NCI-H1694 (cell line): ENCODE measurements around the gene CELF1.

ENCODE experiments used
- DNase-seq: peaks from one replicate; lab custom pipeline; 2025; lab: John Stamatoyannopoulos, UW

Gene CELF1

DNA sequence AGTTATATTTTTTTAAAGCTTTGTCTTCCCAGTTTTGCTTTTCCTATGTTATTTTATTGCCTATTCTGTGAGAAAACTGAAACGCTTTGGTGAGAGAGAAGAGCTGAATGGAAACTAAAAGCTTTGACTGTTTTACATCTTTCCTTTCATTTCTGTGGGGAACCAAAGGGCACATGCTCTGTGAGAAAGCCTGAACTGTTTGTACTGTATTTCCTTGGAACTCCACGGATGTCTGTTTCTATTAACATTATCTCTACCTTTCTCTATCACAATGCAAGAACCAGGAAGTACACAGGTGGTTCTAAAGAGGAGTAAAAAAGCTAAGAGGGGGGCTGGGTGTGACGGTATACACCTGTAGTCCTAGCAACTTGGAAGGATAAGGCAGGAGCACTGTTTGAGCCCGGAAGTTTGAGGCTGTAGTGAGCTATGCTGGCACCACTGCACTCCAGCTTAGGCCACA, 43.8 kb downstream of the CELF1 start:
- no peak for DNase-seq

GRCh38 chr11:47508240-47508957, 44.5 kb downstream of the CELF1 start:
- no peak for DNase-seq

DNA sequence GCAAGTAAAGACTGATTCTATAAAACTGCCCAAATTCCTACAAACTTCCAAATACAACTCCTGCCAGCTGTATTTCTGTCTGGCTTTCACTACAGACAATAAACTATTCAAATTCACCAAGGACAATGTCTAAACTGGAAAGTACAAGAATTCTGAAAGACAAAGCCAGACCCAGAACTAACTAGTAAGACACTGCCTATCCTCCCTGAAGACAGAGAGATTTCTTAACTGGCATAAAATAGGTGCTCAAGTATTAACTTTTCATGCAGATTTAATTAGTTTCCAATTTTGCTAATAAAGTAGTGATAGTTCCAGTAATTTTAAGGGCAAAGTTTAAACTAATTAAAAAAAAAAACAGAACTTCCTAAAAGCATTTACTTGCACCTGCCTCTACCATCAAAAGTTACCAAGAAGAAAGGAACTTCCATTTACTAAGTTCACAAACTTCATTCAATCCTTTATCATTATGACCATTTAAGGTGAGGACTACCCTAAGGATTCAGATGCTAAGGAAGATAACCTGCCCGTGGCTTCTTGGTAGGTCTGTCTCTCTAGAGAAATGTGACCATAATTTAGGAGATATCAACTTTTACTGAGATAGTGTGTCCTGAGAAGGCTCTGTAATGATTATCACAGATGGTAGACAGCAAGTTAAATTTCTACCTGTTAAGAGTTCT, 45.2 kb downstream of the CELF1 start:
- no peak for DNase-seq

DNA sequence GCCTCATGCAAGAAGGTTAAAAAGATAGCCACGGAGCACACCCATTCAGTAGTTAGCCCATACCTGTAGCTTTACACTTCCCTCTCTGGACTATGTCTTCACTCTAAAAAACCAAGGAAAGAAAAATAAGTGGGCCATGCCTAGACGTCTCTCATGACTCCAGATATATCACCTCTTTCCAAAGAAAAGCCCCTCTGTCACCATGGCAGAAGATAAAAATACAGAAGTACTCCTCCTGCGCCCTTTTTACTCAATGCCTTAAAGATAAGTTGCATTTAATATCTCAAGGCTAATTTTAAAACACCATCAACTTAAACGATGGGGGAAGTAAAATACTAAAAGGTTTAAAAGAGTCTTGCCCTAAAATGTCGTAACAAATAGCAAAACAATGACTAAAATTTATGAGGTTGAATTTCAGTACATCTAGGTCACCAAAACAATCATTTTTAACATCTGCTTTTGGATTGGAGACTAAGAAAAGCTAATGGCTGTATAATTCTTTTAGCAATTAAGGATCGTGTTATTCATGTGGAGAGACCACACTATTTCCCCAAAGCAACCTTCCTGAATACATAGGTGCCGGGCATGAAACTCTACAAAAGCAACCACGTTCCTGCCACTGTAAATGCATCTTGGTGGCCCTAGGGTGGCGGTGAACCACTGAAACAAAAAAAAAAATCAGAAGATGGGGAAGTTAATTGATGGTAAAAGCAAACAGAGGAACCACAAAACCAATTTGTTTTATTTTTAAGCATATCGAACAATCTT, 46.0 kb downstream of the CELF1 start:
- DNase-seq: no peak

GRCh38 chr11:47506373-47506772, 46.6 kb downstream of the CELF1 start:
- DNase-seq: no peak

DNA sequence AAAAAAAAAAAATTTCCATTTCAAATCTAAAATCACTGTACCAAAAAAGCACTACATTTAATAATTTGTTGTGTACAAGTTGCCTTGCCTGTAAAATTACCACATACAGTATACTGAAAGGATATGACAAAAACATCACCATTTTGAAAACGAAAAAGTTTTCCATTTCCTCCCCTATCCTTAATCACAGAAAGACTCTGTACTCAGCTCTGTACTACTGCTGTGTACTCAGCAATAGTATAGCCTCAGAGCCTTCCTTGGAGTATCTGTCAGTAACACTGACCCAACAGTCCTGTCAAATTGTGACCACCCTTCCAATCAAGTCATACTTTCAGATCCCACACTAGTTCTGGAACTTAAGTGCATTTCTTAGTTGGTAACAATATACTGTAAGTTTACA, 48.0 kb downstream of the CELF1 start:
- DNase-seq: no peak

- DNase-seq: no peak
Measured at GRCh38 chr11:47503227-47503626, 49.7 kb downstream of the CELF1 start.

GRCh38 chr11:47502767-47503166, 50.2 kb downstream of the CELF1 start:
- DNase-seq: no peak

DNA sequence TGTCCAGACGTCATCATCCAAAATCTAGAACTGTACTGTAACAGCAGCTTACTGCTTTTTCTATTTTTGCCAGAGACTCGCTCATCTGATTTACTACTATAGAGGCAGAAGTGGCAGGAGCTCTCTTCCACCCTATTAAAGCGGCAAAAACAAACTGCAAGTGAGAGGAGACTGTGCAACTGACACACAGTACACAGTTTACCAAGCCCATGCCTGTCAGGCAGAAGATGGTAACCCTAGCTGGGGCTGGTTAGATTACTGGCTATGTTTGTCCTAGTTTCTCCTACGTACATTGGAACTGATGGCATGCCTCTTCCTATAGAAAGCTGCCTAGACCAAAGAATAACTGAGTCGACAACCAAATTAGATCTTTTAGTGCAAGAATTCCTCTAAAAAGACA, 51.8 kb downstream of the CELF1 start:
- no peak for DNase-seq

- DNase-seq: no peak
Measured at GRCh38 chr11:47500121-47500520, 52.8 kb downstream of the CELF1 start.

GRCh38 chr11:47499614-47500013, 53.3 kb downstream of the CELF1 start:
- no peak for DNase-seq

GRCh38 chr11:47499161-47499560, 53.8 kb downstream of the CELF1 start:
- no peak for DNase-seq

GRCh38 chr11:47498584-47499152, 54.3 kb downstream of the CELF1 start:
- no peak for DNase-seq

DNA sequence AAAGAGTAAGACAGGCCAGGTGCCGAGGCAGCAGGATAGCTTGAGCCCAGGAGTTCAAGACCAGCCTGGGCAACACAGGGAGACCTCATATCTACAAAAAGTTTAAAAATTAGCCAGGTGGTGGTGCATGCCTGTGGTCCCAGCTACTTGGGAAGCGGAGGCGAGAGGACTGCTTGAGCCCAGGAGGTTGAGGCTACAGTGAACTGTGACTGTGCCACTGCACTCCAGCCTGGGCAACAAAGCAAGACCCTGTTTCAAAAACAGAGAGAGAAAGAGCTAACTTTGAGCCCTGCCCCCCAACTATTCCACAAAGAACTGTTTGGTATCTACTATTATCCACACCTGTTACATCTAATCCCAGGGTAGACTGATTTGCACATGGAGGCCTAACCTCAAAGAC, 54.8 kb downstream of the CELF1 start:
- no peak for DNase-seq

- DNase-seq: no peak
Measured at GRCh38 chr11:47496808-47497207, 56.1 kb downstream of the CELF1 start.

- no peak for DNase-seq
Measured at GRCh38 chr11:47495856-47496217, 57.1 kb downstream of the CELF1 start.

DNA sequence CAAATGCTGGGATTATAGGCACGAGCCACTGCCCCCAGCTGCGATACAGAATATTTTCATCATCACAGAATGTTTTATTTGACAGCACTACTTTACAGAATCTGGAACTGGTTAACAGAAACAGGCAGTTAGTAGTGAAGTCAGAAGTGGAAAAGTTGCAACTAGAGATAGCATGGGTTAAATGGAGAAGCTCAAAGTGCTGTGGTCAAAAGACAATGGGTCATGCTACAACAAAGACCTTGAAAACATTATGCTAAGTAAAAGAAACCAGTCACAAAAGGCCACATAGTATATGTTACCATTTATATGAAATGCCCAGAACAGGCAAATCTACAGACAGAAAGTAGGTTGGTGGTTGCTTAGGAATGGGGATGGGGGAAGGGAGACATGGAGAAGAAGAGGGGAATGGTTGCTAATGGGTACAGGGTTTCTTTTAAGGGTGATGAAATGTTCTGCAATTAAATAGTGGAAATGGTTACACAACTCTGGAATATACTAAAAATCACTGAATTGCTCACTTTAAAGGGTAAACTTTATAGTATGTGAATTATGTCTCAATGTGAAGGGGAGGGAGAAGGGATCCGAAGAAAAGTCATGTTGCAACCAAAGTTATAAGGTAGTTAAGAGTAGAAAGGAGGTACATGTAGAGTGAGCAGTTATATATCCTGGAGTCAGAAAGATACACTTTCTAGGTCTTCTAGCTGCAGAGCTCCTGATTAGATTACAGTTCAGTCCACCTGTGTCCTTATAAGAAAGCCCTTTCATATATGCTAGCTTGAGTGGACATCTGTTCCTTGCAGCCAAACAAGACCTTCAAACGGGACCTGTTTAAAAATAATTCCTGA, 57.7 kb downstream of the CELF1 start:
- DNase-seq: no peak

DNA sequence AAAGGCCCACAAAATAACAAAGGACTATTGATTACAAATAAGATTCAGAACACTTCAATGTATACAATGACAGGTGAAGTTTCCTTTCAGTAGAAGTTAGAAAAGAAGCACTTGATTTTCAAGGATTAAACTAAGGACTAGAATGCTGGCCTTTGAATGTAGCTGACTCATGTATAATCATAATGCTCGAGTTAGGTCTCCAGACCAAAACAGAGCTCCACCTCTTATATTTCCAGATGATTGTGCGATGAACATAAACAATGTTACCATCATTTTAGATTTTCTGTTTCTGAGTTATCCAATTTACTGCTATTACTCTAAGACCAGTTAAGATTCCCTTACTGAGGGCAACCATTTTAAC, 63.6 kb downstream of the CELF1 start:
- DNase-seq: no peak

DNA sequence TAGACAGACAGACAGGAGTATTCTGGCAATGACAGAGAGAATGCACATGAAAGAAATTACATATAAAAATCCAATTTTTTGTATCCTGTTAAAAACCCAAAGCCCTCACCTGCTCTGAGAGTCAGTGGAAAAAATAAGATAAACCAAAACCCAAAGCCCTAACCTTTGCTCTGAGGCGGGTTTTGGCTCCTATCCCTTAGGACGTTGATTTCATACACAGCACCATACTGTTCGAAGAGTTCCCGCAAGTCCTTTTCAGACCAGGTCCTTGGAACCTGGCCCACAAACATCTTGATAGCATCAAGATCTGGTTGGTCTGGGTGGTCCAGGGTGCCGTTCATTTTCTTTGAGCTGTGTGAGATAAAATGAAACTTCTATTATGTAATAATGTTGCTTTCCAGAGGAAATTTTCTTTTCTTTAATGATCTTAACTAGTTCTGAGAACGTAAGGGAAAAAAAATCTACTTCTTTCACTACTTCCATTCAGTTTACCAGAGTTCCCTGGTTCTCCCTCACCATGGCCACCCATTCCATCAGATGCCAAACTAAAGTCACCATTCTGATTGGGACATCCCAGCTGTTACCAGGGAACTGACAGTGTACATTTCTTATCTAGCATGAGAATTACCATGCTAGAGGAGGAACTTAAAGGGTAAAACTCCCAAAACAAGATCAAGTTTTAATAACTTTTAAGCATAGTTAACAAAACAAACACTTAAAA, 64.1 kb downstream of the CELF1 start:
- no peak for DNase-seq

DNA sequence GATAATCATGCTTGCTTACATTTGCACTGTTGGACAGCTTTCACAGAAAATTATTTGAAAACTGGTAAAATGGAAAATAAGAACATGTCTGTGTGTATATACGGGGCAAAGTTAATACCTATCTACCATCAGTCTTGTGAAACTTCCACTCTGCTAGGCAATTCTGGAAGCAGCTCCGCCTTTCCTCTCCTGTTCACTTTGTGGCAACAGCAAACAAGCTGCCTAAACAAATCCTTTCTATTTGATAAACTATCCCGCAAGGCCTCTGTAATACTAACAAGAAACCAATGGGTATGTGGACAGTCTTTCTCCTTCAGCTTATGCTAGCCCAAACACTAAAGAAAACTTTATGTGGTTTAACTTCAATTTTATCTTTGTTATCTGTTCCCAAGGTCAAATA, 64.8 kb downstream of the CELF1 start:
- DNase-seq: no peak

DNA sequence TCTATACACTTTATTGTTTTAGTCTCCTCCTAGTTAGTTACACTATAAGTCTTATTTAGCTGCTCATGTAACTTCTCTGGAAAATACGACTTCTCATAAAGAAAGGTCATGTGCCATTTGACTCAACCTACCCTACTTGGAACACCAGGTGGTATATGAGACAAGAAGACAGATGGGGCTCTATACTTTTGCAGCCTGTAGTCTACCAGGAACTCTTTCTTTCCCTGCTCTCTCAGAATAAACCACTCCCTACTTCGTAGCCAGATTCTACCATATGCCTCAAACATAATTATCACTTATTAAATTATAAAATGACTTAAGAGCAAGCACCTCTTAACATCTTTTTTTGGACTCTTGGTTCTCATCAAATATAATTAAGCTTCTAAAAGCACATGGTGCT, 65.5 kb downstream of the CELF1 start:
- no peak for DNase-seq
